ENCODE data around the gene RGL3.

GRCh38 chr19:11435833-11436313 is 16.8 kb upstream of the RGL3 start:
- TF ChIP-seq POLR2AphosphoS5 (IDR thresholded peaks at IDR 0.05) = no peak
- TF ChIP-seq POLR2A (IDR thresholded peaks at IDR 0.05) = no peak
- TF ChIP-seq, protein P1, sequence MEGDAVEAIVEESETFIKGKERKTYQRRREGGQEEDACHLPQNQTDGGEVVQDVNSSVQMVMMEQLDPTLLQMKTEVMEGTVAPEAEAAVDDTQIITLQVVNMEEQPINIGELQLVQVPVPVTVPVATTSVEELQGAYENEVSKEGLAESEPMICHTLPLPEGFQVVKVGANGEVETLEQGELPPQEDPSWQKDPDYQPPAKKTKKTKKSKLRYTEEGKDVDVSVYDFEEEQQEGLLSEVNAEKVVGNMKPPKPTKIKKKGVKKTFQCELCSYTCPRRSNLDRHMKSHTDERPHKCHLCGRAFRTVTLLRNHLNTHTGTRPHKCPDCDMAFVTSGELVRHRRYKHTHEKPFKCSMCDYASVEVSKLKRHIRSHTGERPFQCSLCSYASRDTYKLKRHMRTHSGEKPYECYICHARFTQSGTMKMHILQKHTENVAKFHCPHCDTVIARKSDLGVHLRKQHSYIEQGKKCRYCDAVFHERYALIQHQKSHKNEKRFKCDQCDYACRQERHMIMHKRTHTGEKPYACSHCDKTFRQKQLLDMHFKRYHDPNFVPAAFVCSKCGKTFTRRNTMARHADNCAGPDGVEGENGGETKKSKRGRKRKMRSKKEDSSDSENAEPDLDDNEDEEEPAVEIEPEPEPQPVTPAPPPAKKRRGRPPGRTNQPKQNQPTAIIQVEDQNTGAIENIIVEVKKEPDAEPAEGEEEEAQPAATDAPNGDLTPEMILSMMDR (IDR thresholded peaks at IDR 0.05) = no peak

Data from gastroesophageal sphincter (tissue), 3 donors.